Measurements from ENCODE around the gene TBRG4. TPM values are rescaled to one million over a fixed set of nuclear protein-coding genes. Genes with fewer than 3 reads are reported as not detected.

TBRG4 gene
- total RNA-seq, 1 experiment from 2014 or later, result 107 TPM

GRCh38 chr7:45075871-45076796 is 35.4 kb downstream of the TBRG4 start:
- H3K27me3 ChIP-seq (ENCODE audit: low read length), result no peaks in the 10 kb centered on the region
- H3K9ac ChIP-seq (ENCODE audit: low read length), result no peak overlapping the region
- H3K9me3 ChIP-seq (ENCODE audit: low read length), result no peaks in the 10 kb centered on the region
- TF ChIP-seq EZH2 (IDR thresholded peaks at IDR 0.05; ENCODE audit: low read length, unreplicated experiment) (no peak), CTCF (conservative IDR thresholded peaks at IDR 0.05; ENCODE audit: low read depth, low read length) (no peak), EZH2phosphoT487 (IDR thresholded peaks at IDR 0.05; ENCODE audit: borderline replicate concordance, low read length) (no peak)
- BruUV-seq (replicated peaks), result TSS peak; percentile 44
- H4K20me1 ChIP-seq (ENCODE audit: low read length), result no peaks in the 10 kb centered on the region
- H3K9me2 ChIP-seq (replicated peaks; ENCODE audit: low read length), result no peaks in the 10 kb centered on the region
- no peaks in the 10 kb centered on the region for H3K79me2 ChIP-seq (ENCODE audit: low read length)
- no peaks in the 10 kb centered on the region for H3K4me1 ChIP-seq (ENCODE audit: insufficient read depth, low read length)
- H3K27ac ChIP-seq (ENCODE audit: low read length), result no peak overlapping the region
- ChIA-PET CTCF (no interaction called here), POLR2A (ENCODE audit: unreplicated experiment) (no interaction called here)
- H3K4me3 ChIP-seq (ENCODE audit: low read length), result no peak overlapping the region
- no peaks in the 10 kb centered on the region for H3F3A ChIP-seq (ENCODE audit: low read length, unreplicated experiment)
- no peak overlapping the region for H3K4me2 ChIP-seq (ENCODE audit: low read length)
- intact Hi-C loops (cut with micrococcal nuclease), result no loop called here
- H2AFZ ChIP-seq (ENCODE audit: low read length), result no peak overlapping the region
- ATAC-seq, result no peak
- no peak for DNase-seq
- H3K36me3 ChIP-seq (ENCODE audit: low read depth, low read length), result peaks cover 3% of the 10 kb centered on the region; the same call in 1 of the 2 replicates

GRCh38 chr7:45075355-45075644 is 36.2 kb downstream of the TBRG4 start:
- Histone ChIP-seq H3K4me3 (ENCODE audit: low read length) (no peak overlapping the region), H2AFZ (ENCODE audit: low read length) (no peak overlapping the region), H4K20me1 (ENCODE audit: low read length) (no peaks in the 10 kb centered on the region), H3K9me3 (ENCODE audit: low read length) (no peaks in the 10 kb centered on the region), H3K4me1 (ENCODE audit: insufficient read depth, low read length) (no peaks in the 10 kb centered on the region), H3K9ac (ENCODE audit: low read length) (no peak overlapping the region), H3K4me2 (ENCODE audit: low read length) (no peak overlapping the region), H3F3A (ENCODE audit: low read length, unreplicated experiment) (no peaks in the 10 kb centered on the region), H3K27me3 (ENCODE audit: low read length) (no peaks in the 10 kb centered on the region), H3K27ac (ENCODE audit: low read length) (no peak overlapping the region), H3K9me2 (replicated peaks; ENCODE audit: low read length) (no peaks in the 10 kb centered on the region), H3K79me2 (ENCODE audit: low read length) (no peaks in the 10 kb centered on the region), H3K36me3 (ENCODE audit: low read depth, low read length) (peaks cover 3% of the 10 kb centered on the region; the same call in 1 of the 2 replicates)
- CTCF ChIA-PET, result no interaction called here
- BruUV-seq (replicated peaks), result no TSS peak
- no peak for ATAC-seq
- TF ChIP-seq EZH2phosphoT487 (IDR thresholded peaks at IDR 0.05; ENCODE audit: borderline replicate concordance, low read length) (no peak), EZH2 (IDR thresholded peaks at IDR 0.05; ENCODE audit: low read length, unreplicated experiment) (no peak), CTCF (conservative IDR thresholded peaks at IDR 0.05; ENCODE audit: low read depth, low read length) (no peak)
- POLR2A ChIA-PET (ENCODE audit: unreplicated experiment), result no interaction called here
- DNase-seq, result no peak
- intact Hi-C loops (cut with micrococcal nuclease), result no loop called here
